Thyroid gland (tissue), 4 donors: ENCODE results near the gene PABPN1. TPM values are rescaled to one million over a fixed set of nuclear protein-coding genes. Genes with fewer than 3 reads are reported as not detected.
"Not testable (repeated sequence)": the region's sequence is repeated elsewhere in the genome, so short reads cannot be mapped to it uniquely, and the experiment has no call there.

Experiments
- DNase-seq, 2 donors: peaks; one replicate each; pipeline ENCODE4 v3.0.0-alpha.2; 2019
- H3K27ac ChIP-seq, 3 donors: fragments of 200-600 bp; sonication (generic); 1 replicate in 2 of 3; 2 replicates in 1 of 3; pipeline ENCODE4 v1.5.1; 2016 to 2019; ENCODE audit warnings: mild to moderate bottlenecking in 1 of 3, moderate library complexity in 1 of 3
- H3K27me3 ChIP-seq: fragments of 200-600 bp; sonication (generic); one replicate; pipeline ENCODE4 v1.5.1; 2019
- H3K36me3 ChIP-seq, 2 donors: fragments of 200-600 bp; sonication (generic); one replicate each; pipeline ENCODE4 v1.5.1; 2016 to 2019
- H3K4me1 ChIP-seq, 2 donors: fragments of 200-600 bp; sonication (generic); one replicate each; pipeline ENCODE4 v1.5.1; 2017 to 2019
- H3K4me3 ChIP-seq, 3 donors: fragments of 200-600 bp; sonication (generic); replicated peaks in 1 of 3; 1 replicate in 2 of 3; 2 replicates in 1 of 3; pipeline ENCODE4 v1.5.1; 2016; ENCODE audit warnings: mild to moderate bottlenecking in 1 of 3
- H3K9me3 ChIP-seq: fragments of 200-600 bp; sonication (generic); one replicate; pipeline ENCODE4 v1.5.1; 2017
- POLR2A ChIP-seq, 2 donors: fragments of 450-650 bp; IDR thresholded peaks; one replicate each; pipeline ENCODE4 v1.6.1; 2017; ENCODE audit warnings: antibody characterized with exemption in 2 of 2, mild to moderate bottlenecking in 2 of 2, moderate library complexity in 1 of 2
- WGBS, 2 donors: methylation state at CpG; one replicate each; pipeline ENCODE4 v1.1.5; 2017; 5-methylcytosine and 5-hydroxymethylcytosine counted together
- intact Hi-C: fragments of 100-400 bp; cut with DNase I; formaldehyde crosslinking; loops from one replicate; pipeline ENCODE4 v1.15.1; 2023
- total RNA-seq, 4 donors: library from RNA; depleted of rRNA; stranded (reverse); fragments of >200 nt; gene quantifications; one replicate each; pipeline ENCODE4 v1.2.3, GENCODE V29; 2016
- TF ChIP-seq, protein P1 (sequence below), 6 experiments: fragments of 200-600 bp in 3 of 6; fragments of 450-650 bp in 3 of 6; sonication (generic) in 3 of 6; IDR thresholded peaks; one replicate each; pipeline ENCODE4 v1.5.1; 2016 to 2019; ENCODE audit warnings: antibody characterized with exemption in 6 of 6, mild to moderate bottlenecking in 2 of 6, inconsistent platforms in 1 of 6, moderate library complexity in 1 of 6

The PABPN1 gene
- total RNA-seq, 4 donors from 2014 or later, result 37.9 to 74.6 (median 60.5) TPM

- WGBS, 2 donors, result 89 to 93% methylated on average over 2 of the region's 2 CpGs
Observed at GRCh38 chr14:23324455-23324846, 3.2 kb downstream of the PABPN1 start.

GRCh38 chr14:23324993-23325392 lies 3.7 kb downstream of the PABPN1 start:
- WGBS, 2 donors, result 84 to 89% methylated on average over 7 of the region's 7 CpGs
- Histone ChIP-seq H3K9me3 (no peaks in the 10 kb centered on the region), H3K4me3 (no peak overlapping the region), H3K27ac (no peak overlapping the region), H3K4me1 (peaks cover 18 to 22% of the 10 kb centered on the region in 2 donors), H3K36me3 (peaks cover 25 to 26% of the 10 kb centered on the region in 2 donors), H3K27me3 (no peaks in the 10 kb centered on the region)
- intact Hi-C loops, result loop anchor here (10.0 kb wide), 1 partner anchor 140 kb away; the partner anchor contains the start of gene NGDN
- DNase-seq, result no peak
- no peak for TF ChIP-seq POLR2A (IDR thresholded peaks at IDR 0.05)
- TF ChIP-seq, protein P1, sequence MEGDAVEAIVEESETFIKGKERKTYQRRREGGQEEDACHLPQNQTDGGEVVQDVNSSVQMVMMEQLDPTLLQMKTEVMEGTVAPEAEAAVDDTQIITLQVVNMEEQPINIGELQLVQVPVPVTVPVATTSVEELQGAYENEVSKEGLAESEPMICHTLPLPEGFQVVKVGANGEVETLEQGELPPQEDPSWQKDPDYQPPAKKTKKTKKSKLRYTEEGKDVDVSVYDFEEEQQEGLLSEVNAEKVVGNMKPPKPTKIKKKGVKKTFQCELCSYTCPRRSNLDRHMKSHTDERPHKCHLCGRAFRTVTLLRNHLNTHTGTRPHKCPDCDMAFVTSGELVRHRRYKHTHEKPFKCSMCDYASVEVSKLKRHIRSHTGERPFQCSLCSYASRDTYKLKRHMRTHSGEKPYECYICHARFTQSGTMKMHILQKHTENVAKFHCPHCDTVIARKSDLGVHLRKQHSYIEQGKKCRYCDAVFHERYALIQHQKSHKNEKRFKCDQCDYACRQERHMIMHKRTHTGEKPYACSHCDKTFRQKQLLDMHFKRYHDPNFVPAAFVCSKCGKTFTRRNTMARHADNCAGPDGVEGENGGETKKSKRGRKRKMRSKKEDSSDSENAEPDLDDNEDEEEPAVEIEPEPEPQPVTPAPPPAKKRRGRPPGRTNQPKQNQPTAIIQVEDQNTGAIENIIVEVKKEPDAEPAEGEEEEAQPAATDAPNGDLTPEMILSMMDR (IDR thresholded peaks at IDR 0.05), result no peak

More at GRCh38 chr14:23324455-23324846, 3.2 kb downstream of the PABPN1 start:
- Histone ChIP-seq H3K4me3 (no peak overlapping the region), H3K9me3 (no peaks in the 10 kb centered on the region), H3K27ac (no peak overlapping the region), H3K36me3 (peaks cover 25 to 26% of the 10 kb centered on the region in 2 donors), H3K27me3 (no peaks in the 10 kb centered on the region), H3K4me1 (peaks cover 18 to 24% of the 10 kb centered on the region in 2 donors)
- intact Hi-C loops, result loop anchor here (10.0 kb wide), 1 partner anchor 140 kb away; the partner anchor contains the start of gene NGDN
- no peak for DNase-seq
- no peak for TF ChIP-seq POLR2A (IDR thresholded peaks at IDR 0.05)
- TF ChIP-seq, protein P1 (IDR thresholded peaks at IDR 0.05), result no peak

DNA sequence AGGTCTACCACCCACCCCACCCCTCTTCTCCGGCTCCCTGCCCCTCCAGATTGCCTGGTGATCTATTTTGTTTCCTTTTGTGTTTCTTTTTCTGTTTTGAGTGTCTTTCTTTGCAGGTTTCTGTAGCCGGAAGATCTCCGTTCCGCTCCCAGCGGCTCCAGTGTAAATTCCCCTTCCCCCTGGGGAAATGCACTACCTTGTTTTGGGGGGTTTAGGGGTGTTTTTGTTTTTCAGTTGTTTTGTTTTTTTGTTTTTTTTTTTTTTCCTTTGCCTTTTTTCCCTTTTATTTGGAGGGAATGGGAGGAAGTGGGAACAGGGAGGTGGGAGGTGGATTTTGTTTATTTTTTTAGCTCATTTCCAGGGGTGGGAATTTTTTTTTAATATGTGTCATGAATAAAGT lies 4.5 kb downstream of the PABPN1 start:
- not testable (repeated sequence) for H3K4me3 ChIP-seq, H3K9me3 ChIP-seq, DNase-seq, H3K27ac ChIP-seq, H3K27me3 ChIP-seq
- Histone ChIP-seq H3K36me3 (peaks cover 25 to 26% of the 10 kb centered on the region in 2 donors), H3K4me1 (peaks cover 13 to 16% of the 10 kb centered on the region in 2 donors)
- intact Hi-C loops, result loop anchor here (2.0 to 10.0 kb wide), 2 partner anchors 55 to 139 kb away; partner anchors contain the start of gene NGDN
- WGBS, 2 donors, result 88 to 94% methylated on average over 5 of the region's 5 CpGs

- no peak for DNase-seq
- intact Hi-C loops, result loop anchor here (2.0 to 10.0 kb wide), 2 partner anchors 54 to 138 kb away; partner anchors contain the start of gene NGDN
- Histone ChIP-seq H3K4me1 (peaks cover 13 to 16% of the 10 kb centered on the region in 2 donors), H3K27me3 (no peaks in the 10 kb centered on the region), H3K9me3 (no peaks in the 10 kb centered on the region), H3K27ac (no peak overlapping the region), H3K4me3 (no peak overlapping the region), H3K36me3 (peaks cover 25 to 26% of the 10 kb centered on the region in 2 donors)
- TF ChIP-seq, protein P1 (IDR thresholded peaks at IDR 0.05), result no peak
- TF ChIP-seq POLR2A (IDR thresholded peaks at IDR 0.05), result no peak
- WGBS, 2 donors, result 79 to 81% methylated on average over 13 of the region's 13 CpGs
Observed at GRCh38 chr14:23326491-23327332, 5.5 kb downstream of the PABPN1 start.

DNA sequence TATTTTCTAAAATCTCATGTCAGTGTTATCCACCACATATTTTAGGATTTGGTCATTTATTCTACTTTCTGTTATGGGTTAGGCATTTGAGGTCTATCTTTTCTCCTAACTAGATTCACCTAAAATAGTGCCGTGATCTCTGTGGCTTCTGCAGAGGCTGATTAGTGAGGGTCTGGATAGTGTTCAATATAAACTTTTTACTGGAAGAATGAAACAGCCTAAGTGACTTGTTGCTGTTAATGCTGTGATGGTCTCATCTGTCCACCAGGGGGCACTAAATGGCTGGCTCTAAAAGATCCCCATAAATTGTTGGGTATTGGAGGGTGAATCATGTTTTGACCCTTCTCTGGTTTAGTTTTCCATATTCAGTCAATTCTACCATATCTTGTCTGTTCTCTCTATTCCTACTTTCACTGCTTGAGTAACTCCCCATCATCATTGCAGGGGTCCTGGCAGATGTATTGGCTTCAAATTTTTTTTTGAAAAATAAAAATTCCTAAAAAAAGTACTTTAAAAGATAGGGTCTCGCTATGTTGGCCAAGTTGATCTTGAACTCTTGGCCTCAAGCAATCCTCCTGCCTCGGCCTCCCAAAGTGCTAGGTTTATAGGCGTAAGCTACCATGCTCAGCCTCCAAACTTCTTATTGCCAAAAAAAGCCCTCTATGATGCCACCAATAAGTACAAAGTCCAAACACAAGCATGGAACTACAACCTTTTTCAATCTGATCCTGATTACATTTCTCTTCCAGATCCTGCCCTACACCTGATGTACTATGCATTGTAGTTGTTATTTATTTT lies 6.9 kb downstream of the PABPN1 start:
- Histone ChIP-seq H3K9me3 (no peaks in the 10 kb centered on the region), H3K27ac (no peak overlapping the region), H3K27me3 (no peaks in the 10 kb centered on the region), H3K4me3 (no peak overlapping the region), H3K36me3 (peaks cover 25% of the 10 kb centered on the region in 2 donors), H3K4me1 (peaks cover 2 to 6% of the 10 kb centered on the region in 2 donors)
- WGBS, 2 donors, result 46 to 47% methylated on average over 4 of the region's 4 CpGs
- intact Hi-C loops, result loop anchor here (2.0 to 10.0 kb wide), 2 partner anchors 53 to 137 kb away; partner anchors contain the start of gene NGDN
- TF ChIP-seq POLR2A (IDR thresholded peaks at IDR 0.05), result no peak
- TF ChIP-seq, protein P1 (IDR thresholded peaks at IDR 0.05), result peak; percentile 63 to 81 (median 78)
- peak; percentile 71 to 76 for DNase-seq
